ENCODE measurements around the gene LRRC8E.

LRRC8E gene

DNA sequence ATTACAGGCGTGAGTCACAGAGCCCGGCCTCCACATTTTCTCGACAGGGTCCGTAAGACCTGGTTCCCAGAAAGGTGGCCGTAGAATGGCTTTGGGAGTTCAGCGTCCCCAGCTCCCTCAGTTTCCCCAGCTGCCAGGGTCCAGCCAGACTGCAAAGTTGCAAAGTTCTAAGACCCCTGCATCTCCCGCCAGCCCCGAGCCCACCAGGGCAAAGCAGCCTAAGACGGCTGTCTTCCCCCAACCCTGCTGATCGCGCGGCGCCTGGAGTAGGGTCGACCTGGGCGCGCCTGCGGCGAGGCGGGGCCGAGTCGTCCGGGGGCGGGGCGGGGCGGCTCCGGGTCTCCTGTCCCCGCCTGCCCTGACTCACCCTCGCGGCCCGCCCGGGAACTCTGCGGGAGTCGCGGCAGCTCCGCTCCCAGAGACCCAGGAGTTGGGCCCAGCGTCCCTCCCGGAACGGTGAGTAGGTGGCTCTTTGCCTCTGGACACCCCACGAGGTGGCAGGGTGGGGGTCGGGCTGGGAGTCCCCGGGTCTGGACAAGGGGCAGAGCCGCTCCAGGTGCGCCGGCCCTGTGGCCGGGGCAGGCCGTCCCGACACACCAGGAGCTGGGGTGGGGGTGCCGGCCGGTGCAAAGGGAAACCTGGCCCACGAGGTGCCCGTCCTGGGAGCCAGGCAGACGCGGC lies at the start of gene LRRC8E:
TSS of gene LRRC8E (plus strand) at position 366 of the 681 bp plus-strand sequence. CDS start 7,094 bp downstream, outside the sequence.
- H3K4me3 ChIP-seq (ENCODE audit: low read length): no peak within 1 kb of the TSS
- no peak for TF ChIP-seq ZNF274 (IDR thresholded peaks at IDR 0.05; ENCODE audit: low read depth, low read length)

DNA sequence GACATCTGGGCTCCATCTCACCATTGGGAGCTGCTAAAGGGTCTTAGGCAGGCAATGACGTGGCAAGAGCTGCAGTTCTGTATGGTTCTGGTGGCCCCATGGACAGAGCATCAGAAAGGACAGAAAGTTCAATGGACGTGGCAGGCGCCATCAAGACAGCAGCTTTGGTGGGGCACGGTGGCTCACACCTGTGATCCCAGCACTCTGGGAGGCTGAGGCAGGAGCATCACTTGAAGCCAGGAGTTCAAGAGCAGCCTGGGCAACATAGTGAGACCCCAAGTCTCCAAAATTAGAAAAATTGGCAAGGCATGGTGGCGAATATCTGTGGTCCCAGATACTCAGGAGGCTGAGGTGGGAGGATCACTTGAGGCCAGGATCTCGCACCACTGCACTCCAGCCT lies 48.8 kb upstream of the LRRC8E start:
- H3K4me3 ChIP-seq (ENCODE audit: low read length): no peak overlapping the region
- no peak for TF ChIP-seq ZNF274 (IDR thresholded peaks at IDR 0.05; ENCODE audit: low read depth, low read length)

DNA sequence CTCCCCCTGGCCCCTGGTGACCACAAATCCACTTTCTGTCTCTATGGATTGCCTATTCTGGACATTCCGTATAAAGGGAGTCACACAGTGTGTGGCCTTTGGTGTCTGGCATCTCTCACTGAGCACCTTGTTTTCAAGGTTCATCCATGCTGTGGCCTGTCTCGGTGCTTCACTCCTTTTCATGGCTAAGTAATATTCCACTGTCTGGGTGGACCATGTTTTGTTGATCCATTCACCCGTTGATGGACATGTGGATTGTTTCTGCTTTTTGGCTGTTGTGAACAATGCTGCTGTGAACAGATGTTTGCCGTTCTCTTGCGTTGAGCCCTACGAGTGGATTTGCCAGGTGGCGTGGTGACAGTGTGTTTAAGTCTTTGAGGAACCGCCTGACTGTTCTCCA lies 47.7 kb upstream of the LRRC8E start:
- no peak for TF ChIP-seq ZNF274 (IDR thresholded peaks at IDR 0.05; ENCODE audit: low read depth, low read length)
- H3K4me3 ChIP-seq (ENCODE audit: low read length): no peak overlapping the region

DNA sequence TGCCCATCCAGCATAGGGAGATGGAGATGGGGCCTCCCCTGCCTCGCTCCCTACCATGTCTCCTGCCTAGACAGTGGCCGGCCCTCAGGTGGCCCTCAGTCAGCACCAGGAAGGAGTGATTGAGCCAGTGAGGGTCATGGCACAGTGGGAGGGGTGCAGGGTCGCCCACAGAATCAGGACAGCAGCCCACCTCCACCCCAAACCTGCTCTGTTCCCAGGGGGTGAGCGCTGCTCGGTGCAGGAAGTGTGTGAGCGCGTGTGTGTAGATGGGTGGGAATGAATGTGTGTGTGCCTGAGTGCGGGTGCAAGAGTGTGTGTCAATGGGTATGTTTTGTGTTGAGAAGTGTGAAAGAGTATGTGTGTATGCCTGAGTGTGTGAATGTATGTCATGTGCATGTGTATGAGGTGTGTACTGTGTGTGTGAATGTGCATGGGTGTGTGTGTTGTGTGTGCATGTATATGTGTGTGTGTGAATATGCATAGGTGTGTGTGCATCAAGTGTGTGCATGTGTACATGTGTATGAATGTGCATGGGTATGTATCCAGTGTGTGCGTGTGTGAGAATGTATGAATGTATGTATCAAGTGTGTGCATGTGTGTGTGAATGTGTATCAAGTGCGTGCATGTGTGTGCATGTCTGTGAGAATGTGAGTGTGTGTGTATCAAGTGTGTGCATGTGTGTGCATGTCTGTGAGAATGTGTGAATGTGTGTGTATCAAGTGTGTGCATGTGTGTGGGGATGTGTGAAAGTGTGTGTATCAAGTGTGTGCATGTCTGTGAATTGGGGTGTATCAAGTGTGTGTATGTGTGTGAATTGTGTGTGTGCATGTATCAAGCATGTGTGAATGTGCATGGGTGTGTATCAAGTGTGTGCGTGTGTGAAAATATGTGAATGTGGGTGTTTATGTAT lies 46.3 kb upstream of the LRRC8E start:
- H3K4me3 ChIP-seq (ENCODE audit: low read length): no peak overlapping the region
- TF ChIP-seq ZNF274 (IDR thresholded peaks at IDR 0.05; ENCODE audit: low read depth, low read length): no peak

DNA sequence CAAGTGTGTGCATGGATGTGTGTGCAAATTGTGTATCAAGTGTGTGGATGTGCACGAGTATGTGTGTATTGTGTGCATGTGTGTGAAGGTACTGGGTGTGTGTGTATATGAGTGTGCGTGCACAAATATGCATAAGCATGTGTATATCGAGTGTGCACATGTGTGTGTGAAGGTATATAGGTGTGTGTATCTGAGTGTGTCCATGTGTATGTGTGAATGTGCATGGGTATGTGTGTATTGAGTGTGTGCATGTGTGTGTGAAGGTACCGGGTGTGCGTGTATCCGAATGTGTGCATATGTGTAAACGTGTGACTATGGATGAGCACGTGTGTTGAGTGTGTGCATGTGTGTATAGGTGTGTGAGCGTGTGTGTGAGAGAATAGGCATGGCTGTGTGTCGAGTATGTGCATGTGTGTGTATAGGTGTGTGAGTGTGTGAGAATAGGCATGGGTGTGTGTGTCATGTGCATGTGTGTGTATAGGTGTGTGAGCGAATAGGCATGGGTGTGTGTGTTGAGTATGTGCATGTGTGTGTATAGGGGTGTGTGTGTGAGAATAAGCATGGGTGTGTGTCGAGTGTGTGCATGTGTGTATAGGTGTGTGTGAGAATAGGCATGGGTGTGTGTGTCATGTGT lies 45.5 kb upstream of the LRRC8E start:
- H3K4me3 ChIP-seq (ENCODE audit: low read length): no peak overlapping the region
- no peak for TF ChIP-seq ZNF274 (IDR thresholded peaks at IDR 0.05; ENCODE audit: low read depth, low read length)

DNA sequence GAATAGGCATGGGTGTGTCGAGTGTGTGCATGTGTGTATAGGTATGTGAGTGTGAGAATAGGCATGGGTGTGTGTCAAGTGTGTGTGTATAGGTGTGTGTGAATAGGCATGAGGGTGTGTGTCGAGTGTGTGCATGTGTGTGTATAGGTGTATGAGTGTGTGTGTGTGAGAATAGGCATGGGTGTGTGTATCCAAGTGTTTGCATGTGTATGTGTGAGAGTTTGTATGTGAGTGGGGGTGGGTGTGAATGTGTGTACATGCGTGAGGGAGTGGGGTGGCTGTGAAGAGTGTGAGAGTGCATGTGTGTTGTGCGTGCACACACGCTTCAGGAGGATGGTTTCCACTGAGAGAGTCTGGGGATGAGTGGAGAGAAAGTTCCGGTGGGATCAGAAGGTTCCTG lies 44.8 kb upstream of the LRRC8E start:
- TF ChIP-seq ZNF274 (IDR thresholded peaks at IDR 0.05; ENCODE audit: low read depth, low read length): no peak

DNA sequence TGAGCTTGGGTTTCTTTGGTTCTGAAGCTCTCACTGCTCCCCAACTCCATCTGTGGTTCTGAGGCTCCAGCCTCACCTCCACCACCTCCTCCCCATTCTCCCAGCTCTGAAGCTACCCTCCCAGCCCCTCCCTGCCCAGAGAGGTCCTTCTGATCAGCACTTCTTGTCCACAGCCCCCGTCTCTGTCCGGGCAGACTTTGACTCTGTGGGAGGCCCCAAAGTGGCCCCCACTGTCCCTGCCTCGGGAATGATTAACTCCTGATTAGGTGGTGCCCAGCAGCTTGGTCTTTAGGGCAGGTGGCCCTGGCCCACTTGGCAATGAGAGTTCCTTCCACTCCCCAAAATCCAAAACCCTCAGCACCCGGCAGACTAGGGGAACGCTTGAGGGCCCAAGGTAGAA lies 43.9 kb upstream of the LRRC8E start:
- no peak overlapping the region for H3K4me3 ChIP-seq (ENCODE audit: low read length)
- TF ChIP-seq ZNF274 (IDR thresholded peaks at IDR 0.05; ENCODE audit: low read depth, low read length): no peak

More for the DNA sequence above, 44.8 kb upstream of the LRRC8E start:
- H3K4me3 ChIP-seq (ENCODE audit: low read length): no peak overlapping the region

DNA sequence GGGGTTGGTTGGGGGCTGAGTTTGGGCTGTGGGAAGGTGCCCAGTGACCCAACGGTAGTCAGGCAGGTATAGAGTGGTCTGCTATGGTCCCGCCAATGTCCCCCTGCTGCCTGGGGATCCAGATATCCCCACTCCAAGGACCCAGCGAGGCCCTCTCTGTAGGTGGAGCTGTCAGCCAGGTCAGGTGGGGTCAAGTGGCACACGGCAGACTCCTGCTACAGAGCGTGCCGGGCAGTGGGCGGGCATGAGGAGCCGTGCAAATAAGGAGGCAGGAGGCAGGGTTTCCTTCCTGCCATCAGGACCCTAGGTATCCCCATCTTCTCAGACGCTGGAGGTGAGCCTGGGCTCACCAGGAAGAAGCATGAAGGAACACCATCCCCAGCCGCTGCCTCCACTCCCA lies 43.4 kb upstream of the LRRC8E start:
- TF ChIP-seq ZNF274 (IDR thresholded peaks at IDR 0.05; ENCODE audit: low read depth, low read length): no peak
- H3K4me3 ChIP-seq (ENCODE audit: low read length): no peak overlapping the region

DNA sequence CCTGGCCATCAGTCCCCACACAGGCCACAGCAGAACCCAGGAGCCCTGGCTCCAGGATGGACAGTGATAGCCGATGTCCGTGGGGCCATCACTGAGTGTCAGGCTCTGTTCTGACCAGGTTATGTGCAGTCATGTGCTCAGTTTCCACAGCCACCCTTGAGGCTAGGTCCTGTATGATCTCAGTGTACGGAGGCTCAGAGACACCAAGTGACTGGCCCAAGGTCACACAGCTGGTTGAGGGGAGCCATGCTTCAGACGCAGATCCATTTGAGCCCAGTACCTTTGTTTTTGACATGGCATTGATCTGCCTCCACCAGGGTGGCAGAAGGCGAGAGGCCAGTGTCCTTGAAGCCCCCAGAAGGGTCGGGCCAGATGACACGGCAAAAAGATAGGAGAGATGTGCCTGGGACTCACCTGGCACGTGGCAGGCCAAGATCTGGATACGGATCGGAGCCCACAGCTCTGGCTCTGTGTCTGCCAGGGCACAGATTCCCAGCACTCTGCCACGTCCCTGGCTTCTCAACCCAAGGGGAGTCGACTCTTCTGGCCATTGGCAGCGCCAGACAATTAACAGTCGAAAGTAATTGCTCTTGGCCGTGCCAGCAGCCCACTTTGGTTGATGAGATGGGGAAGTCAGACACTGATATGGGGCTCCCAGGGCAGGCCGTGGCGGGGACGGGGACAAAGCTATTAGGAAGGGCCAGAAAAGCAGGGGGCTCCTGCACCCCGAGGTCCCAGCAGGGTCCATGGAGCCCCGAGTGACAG lies 42.7 kb upstream of the LRRC8E start:
- H3K4me3 ChIP-seq (ENCODE audit: low read length): no peak overlapping the region
- no peak for TF ChIP-seq ZNF274 (IDR thresholded peaks at IDR 0.05; ENCODE audit: low read depth, low read length)

DNA sequence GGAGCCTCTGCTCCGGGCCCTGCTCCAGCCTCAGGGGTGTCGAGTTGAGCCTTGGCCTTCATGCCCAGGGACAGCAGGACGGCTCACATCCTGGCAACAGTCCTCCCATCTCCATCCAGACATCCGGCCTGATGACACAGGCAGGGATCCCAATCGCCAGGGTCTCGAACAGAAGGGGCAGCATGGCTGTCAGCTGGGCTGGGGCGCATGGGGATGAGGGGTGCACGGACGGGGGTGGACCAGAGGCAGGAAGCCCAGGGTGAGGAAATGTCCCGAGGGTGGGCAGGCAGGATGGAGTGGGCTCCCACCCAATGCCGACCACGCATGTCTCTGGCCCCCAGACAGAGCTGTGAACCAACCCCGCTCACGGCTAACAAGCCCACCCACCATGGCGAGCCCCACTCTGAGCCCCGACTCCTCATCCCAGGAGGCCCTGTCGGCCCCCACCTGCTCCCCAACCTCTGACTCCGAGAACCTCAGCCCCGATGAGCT lies 42.1 kb upstream of the LRRC8E start:
- no peak overlapping the region for H3K4me3 ChIP-seq (ENCODE audit: low read length)
- TF ChIP-seq ZNF274 (IDR thresholded peaks at IDR 0.05; ENCODE audit: low read depth, low read length): no peak

DNA sequence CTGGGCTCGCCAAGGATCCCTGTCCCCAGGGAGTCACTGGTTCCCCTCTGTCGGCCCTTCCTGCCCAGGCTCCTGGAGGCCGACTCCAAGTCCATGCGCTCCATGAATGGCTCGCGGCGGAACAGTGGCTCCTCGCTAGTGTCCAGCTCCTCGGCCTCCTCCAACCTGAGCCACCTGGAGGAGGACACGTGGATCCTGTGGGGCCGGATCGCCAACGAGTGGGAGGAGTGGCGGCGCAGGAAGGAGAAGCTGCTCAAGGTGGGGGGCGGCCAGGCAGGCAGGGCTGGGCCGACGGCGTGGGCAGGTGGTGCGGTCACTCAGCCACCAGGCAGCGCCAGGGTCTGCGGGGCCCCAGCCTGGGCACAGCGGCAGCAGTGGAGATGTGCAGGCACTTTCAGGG lies 40.6 kb upstream of the LRRC8E start:
- H3K4me3 ChIP-seq (ENCODE audit: low read length): no peak overlapping the region
- no peak for TF ChIP-seq ZNF274 (IDR thresholded peaks at IDR 0.05; ENCODE audit: low read depth, low read length)

DNA sequence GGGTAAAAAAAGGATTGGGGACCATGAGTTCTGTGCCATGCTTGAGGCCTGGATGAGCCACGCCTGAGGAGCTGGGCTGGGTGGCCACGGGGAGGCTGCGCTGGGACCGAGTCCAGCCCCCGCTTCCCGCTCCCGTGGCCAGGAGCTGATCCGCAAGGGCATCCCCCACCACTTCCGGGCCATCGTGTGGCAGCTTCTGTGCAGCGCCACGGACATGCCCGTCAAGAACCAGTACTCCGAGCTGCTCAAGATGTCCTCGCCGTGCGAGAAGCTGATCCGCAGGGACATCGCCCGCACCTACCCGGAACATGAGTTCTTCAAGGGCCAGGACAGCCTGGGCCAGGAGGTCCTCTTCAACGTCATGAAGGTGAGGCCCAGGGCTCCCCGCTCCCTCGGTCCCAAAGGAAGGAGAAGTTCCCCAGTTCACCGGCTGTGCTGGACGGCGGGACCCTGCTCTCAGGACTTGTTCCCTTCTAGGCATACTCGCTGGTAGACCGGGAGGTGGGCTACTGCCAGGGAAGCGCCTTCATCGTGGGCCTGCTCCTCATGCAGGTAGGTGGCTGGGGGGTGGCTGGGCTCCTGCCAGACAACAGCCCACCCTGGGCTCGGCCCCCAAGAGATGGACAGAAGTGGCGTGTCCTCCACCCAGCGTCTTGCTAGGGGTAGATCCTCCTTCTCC lies 39.4 kb upstream of the LRRC8E start:
- no peak overlapping the region for H3K4me3 ChIP-seq (ENCODE audit: low read length)
- TF ChIP-seq ZNF274 (IDR thresholded peaks at IDR 0.05; ENCODE audit: low read depth, low read length): no peak

DNA sequence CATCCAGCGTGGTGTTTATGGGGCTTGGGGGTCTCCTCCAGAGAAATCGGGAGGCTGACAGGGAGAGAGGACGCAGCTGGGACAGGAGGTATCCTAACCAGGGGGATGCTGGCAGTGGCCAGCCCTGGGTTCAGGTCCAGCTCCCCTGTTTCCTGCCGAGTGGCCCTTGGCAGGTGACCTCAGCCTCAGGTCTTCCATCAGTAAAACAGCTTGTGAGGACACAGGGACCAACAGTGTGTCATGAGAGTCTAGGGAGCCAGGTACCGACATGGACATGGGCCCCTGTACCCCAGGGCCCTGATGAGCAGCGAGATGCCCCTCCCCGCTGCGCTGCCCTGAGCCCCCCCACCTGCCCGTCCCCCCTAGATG lies 38.7 kb upstream of the LRRC8E start:
- H3K4me3 ChIP-seq (ENCODE audit: low read length): no peak overlapping the region
- no peak for TF ChIP-seq ZNF274 (IDR thresholded peaks at IDR 0.05; ENCODE audit: low read depth, low read length)

Data from GM08714 (cell line).